ENCODE data around the gene PPP1R37.

The PPP1R37 gene

DNA sequence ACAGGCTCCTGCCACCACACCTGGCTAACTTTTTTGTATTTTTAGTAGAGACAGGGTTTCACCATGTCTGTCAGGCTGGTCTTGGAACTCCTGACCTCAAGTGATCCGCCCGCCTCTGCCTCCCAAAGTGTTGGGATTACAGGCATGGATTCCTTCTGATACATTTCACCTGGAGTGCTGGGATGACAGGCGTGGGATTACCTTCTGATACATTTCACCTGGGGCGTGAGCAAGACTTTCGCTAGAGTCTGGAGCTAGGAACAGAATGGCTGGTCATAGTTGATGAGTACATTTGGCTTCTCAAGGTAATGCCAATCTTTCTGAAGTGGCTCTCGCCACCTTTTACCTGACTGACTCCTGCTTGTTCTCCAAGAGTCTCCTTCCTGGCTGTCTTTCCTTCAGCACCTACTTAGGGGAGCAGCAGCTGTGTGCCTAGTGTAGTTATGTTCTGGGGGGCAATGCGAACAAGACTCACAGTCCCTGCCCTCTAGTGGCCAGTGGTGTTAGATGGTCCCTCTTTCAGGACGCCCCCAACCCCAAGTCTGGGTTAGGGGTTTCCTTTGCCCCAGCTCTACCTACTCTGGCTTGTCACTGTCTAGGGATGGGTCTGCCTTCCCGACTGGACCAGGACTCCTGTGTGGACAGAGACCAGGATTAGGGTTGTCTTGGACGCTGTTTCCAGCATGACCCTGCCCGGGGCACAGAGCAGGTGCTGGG, 19.3 kb downstream of the PPP1R37 start:
- Histone ChIP-seq H3K27ac (no peak overlapping the region), H3K4me3 (IDR thresholded peaks at IDR 0.05; ENCODE audit: insufficient read depth, low read depth, low read length) (no peak overlapping the region), H3K9ac (no peak overlapping the region), H2AFZ (ENCODE audit: low read depth) (no peak overlapping the region), H3K4me1 (ENCODE audit: low read depth, poor library complexity, severe bottlenecking) (peaks cover 52% of the 10 kb centered on the region), H3K4me2 (no peak overlapping the region), H3K27me3 (ENCODE audit: insufficient read depth, low read depth) (no peaks in the 10 kb centered on the region), H3K36me3 (ENCODE audit: insufficient read depth) (no peaks in the 10 kb centered on the region), H3K79me2 (ENCODE audit: insufficient read depth, low read depth) (peaks cover 81% of the 10 kb centered on the region), H4K20me1 (ENCODE audit: insufficient read depth) (0 out of 2 replicates have a peak, but pooled peaks cover 3% of the 10 kb centered on the region)
- TF ChIP-seq CTCF (conservative IDR thresholded peaks at IDR 0.05; ENCODE audit: low read depth, low read length): no peak

GRCh38 chr19:45113628-45114027, 20.6 kb downstream of the PPP1R37 start:
- H3K4me3 ChIP-seq (IDR thresholded peaks at IDR 0.05; ENCODE audit: insufficient read depth, low read depth, low read length): no peak overlapping the region
- H3K36me3 ChIP-seq (ENCODE audit: insufficient read depth): no peaks in the 10 kb centered on the region
- H3K79me2 ChIP-seq (ENCODE audit: insufficient read depth, low read depth): peaks cover 67% of the 10 kb centered on the region
- no peak overlapping the region for H2AFZ ChIP-seq (ENCODE audit: low read depth)
- no peak overlapping the region for H3K9ac ChIP-seq
- no peak overlapping the region for H3K4me2 ChIP-seq
- no peak for TF ChIP-seq CTCF (conservative IDR thresholded peaks at IDR 0.05; ENCODE audit: low read depth, low read length)
- peaks cover 66% of the 10 kb centered on the region for H3K4me1 ChIP-seq (ENCODE audit: low read depth, poor library complexity, severe bottlenecking)
- H3K27me3 ChIP-seq (ENCODE audit: insufficient read depth, low read depth): no peaks in the 10 kb centered on the region
- 0 out of 2 replicates have a peak, but pooled peaks cover 3% of the 10 kb centered on the region for H4K20me1 ChIP-seq (ENCODE audit: insufficient read depth)
- no peak overlapping the region for H3K27ac ChIP-seq

DNA sequence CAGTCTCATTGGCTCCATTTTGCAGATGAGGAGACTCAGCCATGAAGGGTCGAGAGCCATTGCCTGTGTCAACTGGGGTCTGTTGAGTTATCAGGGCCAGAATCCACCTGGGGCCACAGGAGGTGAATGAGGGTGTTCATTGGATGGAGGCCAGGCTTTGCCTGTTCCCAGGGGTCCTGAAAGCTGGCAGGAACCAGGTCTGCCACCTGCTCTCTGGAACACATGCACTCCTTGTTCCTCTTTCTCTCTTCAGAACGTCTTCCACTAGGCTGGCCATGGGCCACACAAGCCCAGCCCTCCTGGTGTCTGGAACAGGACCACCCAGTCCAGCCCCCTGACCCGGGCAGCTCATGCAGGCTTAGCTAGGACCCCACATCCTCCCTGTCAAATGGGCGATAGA, 21.1 kb downstream of the PPP1R37 start:
- H3K79me2 ChIP-seq (ENCODE audit: insufficient read depth, low read depth): peaks cover 65% of the 10 kb centered on the region
- H2AFZ ChIP-seq (ENCODE audit: low read depth): no peak overlapping the region
- no peaks in the 10 kb centered on the region for H3K27me3 ChIP-seq (ENCODE audit: insufficient read depth, low read depth)
- no peak overlapping the region for H3K9ac ChIP-seq
- H3K27ac ChIP-seq: no peak overlapping the region
- H3K36me3 ChIP-seq (ENCODE audit: insufficient read depth): no peaks in the 10 kb centered on the region
- H3K4me3 ChIP-seq (IDR thresholded peaks at IDR 0.05; ENCODE audit: insufficient read depth, low read depth, low read length): no peak overlapping the region
- no peak for TF ChIP-seq CTCF (conservative IDR thresholded peaks at IDR 0.05; ENCODE audit: low read depth, low read length)
- peaks cover 66% of the 10 kb centered on the region for H3K4me1 ChIP-seq (ENCODE audit: low read depth, poor library complexity, severe bottlenecking)
- H4K20me1 ChIP-seq (ENCODE audit: insufficient read depth): 0 out of 2 replicates have a peak, but pooled peaks cover under 1% of the 10 kb centered on the region
- no peak overlapping the region for H3K4me2 ChIP-seq

DNA sequence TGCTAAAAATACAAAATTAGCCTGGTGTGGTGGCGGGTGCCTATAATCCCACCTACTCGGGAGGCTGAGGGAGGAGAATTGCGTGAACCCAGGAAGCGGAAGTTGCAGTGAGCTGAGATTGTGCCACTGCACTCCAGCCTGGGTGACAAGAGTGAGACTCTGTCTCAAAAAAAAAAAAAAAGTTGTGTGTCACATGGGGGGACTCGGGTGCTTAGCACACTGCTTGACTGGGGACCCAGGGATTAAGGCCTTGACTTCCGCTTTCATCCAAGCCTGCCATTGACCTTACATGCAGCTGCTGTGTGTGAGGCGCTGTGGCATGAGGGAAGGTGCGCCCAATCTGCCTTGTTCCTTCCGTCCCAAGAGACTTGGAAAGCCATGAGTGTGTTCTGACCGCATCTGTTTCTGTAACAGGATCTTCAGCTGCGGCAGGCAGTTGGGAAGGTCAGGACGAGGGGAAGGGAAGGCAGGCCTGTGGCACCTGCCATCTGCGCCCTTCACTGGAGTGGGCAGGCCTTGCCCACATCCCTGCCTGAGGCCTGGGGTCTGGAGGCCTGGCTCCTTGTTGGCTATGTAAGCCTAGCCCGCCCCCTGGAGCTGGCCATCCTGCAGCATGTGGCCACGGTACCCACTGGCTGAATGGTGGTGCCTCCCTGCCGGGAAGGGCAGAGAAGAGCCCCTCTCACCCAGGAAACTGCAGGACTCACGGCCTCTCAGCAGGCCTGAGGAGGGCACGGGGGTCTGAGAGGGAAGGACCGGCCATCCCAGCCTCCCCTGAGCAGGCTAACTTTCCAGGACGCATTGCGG, 23.0 kb downstream of the PPP1R37 start:
- no peaks in the 10 kb centered on the region for H3K27me3 ChIP-seq (ENCODE audit: insufficient read depth, low read depth)
- H4K20me1 ChIP-seq (ENCODE audit: insufficient read depth): no peaks in the 10 kb centered on the region
- peak overlapping the region; percentile 100; the same call in 1 of the 2 replicates for H3K4me2 ChIP-seq
- H2AFZ ChIP-seq (ENCODE audit: low read depth): no peak overlapping the region
- H3K27ac ChIP-seq: peak overlapping the region; percentile 91
- no peak overlapping the region for H3K4me3 ChIP-seq (IDR thresholded peaks at IDR 0.05; ENCODE audit: insufficient read depth, low read depth, low read length)
- peaks cover 72% of the 10 kb centered on the region for H3K4me1 ChIP-seq (ENCODE audit: low read depth, poor library complexity, severe bottlenecking)
- H3K9ac ChIP-seq: no peak overlapping the region
- H3K36me3 ChIP-seq (ENCODE audit: insufficient read depth): no peaks in the 10 kb centered on the region
- peaks cover 65% of the 10 kb centered on the region; the same call in 1 of the 2 replicates for H3K79me2 ChIP-seq (ENCODE audit: insufficient read depth, low read depth)
- TF ChIP-seq CTCF (conservative IDR thresholded peaks at IDR 0.05; ENCODE audit: low read depth, low read length): no peak

Measured in KMS-11 (cell line).